ENCODE data around the gene DNALI1.

GRCh38 chr1:37553927-37554808, 2.6 kb upstream of the DNALI1 start, which contains the start of gene SNIP1:
- TF ChIP-seq CTCF (IDR thresholded peaks at IDR 0.05 in 2 of 3, conservative IDR thresholded peaks at IDR 0.05 in 1 of 3; ENCODE audit: control insufficient read depth in 2 of 3, extremely low read depth in 1 of 3, insufficient read depth in 1 of 3, low read depth in 3 of 3, low read length in 3 of 3) (no peak), SIX5 (IDR thresholded peaks at IDR 0.05; ENCODE audit: low read depth, low read length, severe bottlenecking) (peak; percentile 69), CBX5 (IDR thresholded peaks at IDR 0.05; ENCODE audit: low read depth) (peak; percentile 53; the same call in 1 of the 2 replicates), EZH2 (IDR thresholded peaks at IDR 0.05; ENCODE audit: borderline replicate concordance, control insufficient read depth, low read depth, low read length) (no peak)
